ENCODE measurements around the gene PHF21B.
A peak's percentile ranks its signal among the peaks of the same experiment; 100 is the strongest.

The PHF21B gene

DNA sequence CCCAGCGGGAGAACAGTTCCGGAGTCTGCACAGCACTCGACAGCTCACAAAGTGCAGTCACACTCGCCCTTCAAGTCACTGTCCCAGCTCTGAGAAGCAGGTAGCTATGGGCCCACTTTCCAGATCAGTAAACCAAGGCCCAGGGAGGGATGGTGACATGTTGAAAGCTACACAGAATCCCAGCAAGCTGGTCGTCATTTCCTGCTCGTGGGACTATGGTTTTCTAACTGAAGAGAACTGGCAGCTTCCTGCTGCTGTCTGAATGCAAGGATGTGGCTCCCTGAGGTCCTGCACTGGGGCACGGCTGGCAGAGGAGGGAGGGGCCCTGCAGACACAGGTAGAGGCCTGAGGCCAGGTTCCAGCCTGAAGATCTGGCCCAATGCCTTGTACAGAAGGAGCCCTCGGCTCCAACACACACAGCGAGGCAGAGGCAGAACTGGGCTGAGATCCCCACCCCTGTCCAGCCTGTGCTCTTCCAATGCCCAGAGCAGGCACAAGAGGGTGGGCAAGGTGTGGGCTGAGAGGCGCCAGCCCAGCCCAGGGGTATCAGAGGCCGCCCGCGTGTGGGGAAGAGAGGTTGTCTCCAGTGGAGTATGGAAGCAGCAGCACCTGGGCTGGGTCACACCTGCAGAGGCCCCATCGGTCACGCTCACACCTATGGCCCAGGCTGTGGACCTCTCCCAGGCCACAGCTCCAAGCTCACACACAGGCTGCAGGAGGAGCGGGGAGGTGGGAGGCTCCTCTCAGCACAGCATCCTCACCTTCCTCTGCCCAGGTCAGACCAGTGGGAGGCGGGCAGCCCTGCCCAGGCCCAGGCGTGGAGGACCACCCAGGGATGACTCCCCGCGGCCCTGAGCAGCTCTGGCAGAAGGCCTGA is 119.2 kb downstream of the PHF21B start:
- DNase-seq = no peak

DNA sequence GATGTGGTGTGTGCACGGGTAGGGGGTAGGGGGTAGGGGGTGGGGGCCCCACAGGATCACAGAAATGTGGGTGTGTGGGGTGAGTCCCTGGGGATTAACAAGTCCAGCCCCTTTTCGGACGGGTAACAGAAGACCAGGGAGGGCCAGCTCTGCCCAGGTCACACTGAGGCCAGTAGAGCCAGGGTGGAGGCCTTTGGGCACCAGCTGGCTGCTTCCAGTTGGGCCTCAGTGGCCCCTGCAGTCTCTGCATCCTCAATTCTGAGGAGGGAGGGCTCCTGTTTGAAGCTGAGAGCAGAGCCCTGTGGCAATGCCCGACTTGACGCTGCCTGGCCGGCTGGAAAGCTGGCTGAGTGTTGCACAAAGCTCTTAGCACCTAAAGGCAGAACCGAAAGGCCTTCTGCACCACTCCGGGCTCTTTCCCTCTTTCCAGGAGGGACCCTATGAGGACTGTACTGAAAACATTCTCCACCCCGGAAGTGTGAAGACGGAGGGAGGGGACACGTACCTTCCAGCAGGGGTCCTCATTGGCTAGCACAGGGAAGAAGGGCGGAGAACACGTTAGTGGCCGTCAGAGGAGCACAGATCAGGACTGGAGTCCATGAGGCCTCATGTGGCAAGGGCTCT is 120.4 kb downstream of the PHF21B start:
- peak; percentile 9 for DNase-seq

DNA sequence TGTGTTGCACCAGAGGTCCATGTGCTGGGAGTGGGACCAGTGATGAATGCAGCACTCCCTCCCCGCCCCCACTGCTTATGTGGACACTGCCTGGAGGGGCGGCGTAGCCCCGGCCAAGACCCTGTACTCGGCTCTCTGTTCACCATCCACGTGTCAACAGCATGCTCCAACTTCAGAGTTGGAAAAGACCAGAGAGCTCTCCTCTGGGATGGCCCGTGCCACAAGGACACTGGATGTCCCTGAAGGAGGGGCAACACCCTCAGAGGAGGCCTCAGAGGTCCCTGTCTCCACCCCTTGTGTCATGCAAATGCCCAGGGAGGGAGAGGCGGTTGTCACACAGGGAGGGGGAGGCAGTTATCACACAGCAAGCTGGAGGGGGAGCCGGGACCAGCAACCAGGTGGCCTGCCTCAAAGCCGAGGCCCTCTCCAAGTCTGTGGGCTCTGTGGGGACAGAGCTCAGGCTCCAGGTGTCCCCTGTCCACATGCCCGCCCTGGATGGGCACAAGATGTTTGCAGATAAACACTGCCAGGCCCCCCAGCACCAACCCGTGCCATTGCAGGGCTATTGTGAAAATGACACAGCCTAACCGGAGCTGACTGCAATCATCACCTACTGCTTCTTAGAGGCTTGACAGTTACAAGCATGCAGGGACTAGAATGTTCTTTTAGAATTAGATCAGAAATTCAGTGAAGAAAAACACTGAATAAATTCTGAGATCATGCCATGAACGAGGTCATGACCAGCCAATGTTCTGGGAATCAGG is 121.1 kb downstream of the PHF21B start:
- DNase-seq = no peak

GRCh38 chr22:44887941-44888366 is 121.9 kb downstream of the PHF21B start:
- no peak for DNase-seq

GRCh38 chr22:44885806-44886360 is 123.9 kb downstream of the PHF21B start:
- DNase-seq = no peak

DNA sequence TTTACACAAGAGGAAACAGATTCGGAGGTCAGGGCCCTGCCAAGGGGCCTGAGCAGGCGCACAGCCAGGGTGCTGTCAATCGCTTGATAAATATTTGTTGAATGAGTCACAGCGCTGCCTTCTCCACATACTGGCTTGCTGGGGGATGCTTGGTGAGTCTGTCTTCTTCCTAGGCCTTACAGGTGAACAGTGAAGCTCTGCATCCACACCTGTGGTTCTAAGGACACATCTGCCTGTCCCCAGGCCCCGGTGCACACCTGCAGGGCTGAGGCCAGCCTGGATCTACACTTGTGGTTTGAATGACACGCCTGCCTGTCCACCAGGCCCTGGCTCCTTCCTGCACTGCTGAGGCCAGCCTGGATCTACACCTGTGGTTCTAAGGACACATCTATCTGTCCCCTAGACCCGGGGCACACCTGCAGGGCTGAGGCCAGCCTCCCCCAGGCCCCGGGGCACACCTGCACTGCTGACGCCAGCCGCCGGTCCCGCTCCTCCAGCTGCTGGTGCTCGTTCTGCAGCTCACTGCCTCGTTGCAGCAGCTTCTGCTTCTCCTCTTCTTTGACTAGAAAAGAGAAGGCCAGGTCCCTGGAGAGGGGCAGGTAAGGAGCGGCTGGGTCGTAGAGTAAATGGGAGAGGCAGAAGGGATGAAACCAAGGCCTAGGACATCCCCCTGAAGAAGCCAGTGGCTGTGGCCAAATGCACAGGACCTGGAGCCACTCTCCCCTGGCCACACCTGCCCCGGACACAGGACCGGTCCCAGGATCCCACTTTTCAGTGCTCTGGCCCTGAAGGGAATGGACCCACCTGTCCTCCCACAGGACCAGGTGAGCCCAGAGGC is 124.6 kb downstream of the PHF21B start:
- no peak for DNase-seq

- no peak for DNase-seq
These were observed 125.2 kb downstream of the PHF21B start for GRCh38 chr22:44884562-44884961.

- DNase-seq = no peak
These were observed 126.8 kb downstream of the PHF21B start for GRCh38 chr22:44883011-44883421.

DNA sequence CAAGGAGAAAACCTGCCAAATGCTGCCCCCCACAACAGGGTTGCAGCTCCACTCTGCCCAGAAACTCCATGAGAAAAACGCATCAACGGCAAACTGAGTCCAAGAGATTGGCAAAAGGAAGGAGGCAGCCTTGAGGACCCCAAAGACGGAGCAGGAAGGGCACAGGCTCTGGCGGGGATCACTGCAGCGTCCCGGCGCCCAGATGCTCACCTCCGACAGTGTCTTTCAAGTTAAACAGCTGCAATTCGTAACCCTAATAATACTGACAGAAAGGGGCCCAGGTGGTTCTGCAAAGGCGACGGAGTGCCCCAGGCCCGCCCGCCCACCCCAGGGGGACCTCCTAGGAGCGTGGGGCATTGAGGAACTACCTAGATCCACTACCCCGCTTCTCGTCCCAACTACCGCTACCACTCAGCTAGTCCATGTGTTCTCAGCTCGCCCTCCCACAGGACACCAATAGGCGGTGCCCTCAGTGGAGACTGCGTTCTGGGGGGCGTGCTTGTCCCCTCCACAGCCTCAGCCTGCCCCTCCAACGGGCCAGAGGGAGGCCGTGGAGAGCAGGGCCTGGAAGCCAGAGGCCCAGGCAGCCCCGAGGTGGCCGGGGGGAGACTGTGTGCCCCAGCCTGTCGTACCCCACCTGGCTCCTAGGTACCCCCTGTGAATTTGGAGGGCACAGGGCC is 127.4 kb downstream of the PHF21B start:
- no peak for DNase-seq

DNA sequence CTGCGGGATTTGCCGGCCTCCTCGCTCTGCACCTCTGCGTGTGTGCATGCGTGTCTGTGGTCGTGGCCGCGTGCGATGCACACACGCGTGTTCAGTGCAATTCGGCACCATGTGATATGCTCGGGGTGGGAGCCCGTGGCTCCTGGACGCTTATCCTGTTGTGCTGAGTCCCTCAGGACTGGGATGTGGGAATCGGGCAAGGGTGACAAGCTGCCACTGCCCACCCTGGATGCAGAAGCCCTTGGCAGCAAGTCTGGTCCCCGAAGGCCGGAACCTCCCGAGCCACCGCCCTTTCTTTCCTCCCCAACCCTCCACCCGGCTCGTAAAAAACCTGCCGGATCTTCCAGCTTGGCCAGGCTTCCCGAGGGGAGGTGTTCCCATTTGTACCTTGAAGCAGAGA is 128.2 kb downstream of the PHF21B start:
- DNase-seq = no peak

DNA sequence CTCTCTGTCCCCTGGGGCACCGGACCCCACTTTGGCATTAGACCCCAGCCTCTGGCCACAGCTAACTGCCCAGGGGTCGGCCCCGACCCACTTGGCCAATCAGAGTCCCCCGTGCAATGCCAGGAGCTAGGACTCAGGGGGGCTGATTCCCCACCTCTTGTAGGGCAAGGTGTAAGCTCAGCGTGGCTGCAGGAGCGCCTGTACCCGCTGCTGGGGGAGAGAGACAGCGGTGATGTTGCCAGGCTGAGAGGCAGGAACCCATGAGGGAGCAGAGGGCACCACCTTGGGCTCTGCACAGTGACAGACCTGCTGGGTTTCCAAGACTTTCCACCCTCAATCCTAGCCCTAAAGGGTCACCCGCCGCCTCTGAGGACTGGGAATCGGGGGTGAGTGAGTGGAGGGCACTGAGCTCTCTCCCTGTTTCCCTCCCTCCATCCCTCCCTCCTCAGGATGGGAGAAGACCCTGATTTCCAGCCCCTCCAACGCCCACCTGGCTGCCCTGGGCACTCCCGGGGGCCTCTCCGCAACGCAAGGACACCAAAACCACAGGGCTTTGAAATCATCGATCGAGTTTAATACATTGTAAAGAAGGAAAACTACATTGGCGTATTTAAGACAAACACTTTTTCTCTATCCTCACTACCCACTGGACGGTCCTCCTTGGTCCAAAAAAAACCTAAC is 129.1 kb downstream of the PHF21B start:
- no peak for DNase-seq

DNA sequence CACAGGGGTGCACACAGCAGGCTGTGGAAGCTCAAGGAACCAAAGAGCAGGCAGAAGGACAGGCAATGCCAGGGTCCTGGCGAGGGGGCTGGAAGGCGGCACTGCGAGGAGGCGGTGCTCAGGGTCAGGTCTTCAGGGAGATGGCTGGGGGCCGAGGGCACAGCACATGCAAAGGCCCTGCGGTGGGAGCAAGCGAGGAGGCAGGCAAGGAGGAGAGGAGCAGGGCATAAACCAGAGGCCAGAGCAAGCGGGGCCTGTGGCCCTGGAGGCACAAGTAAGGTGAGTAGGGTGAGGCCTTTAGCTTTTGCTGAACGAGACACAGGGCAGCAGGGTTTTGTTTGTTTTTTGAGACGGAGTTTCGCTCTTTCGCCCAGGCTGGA is 130.5 kb downstream of the PHF21B start:
- DNase-seq = no peak

- no peak for DNase-seq
These were observed 131.1 kb downstream of the PHF21B start for GRCh38 chr22:44878483-44879300.

DNA sequence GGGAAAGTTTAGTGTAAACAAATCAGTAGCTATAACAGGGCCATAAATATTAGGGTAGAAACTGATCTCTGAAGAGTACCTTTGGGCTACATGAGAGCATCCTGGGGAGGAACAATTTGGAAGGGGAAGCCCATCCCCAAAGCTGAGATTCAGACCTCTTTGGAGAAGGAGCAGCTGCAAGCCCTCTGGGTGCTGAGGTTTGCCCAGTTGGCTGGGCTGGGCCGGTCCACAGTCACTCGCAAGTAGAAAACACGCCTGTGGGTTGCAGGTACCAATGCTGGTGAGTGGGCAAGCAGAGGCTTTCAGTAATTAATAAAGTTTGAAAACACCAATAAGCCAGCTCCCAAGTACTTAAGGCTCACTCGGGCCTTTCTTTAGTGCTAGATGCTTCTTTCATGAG is 132.9 kb downstream of the PHF21B start:
- DNase-seq = no peak

DNA sequence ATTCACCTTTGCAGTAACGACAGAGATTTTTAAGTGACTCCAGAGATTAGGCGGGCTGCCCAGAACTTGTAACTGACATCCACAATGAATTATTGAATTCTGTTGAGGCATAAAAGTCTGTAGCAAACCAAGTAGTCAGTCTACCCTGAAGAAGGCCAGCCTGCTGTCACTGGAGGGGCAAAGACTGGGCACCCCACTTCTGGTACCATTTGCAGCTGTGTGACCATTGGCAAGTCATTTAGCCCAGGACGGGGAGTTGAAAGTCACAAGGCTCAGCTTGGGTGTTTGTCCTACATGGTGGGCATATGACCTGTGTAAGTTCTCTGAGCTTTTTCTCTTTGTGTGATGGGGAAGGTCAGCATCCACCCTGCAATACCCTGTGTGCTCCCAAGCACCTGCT is 138.0 kb downstream of the PHF21B start:
- no peak for DNase-seq

- peak; percentile 22 for DNase-seq
These were observed 139.8 kb downstream of the PHF21B start for GRCh38 chr22:44870021-44870420.

DNA sequence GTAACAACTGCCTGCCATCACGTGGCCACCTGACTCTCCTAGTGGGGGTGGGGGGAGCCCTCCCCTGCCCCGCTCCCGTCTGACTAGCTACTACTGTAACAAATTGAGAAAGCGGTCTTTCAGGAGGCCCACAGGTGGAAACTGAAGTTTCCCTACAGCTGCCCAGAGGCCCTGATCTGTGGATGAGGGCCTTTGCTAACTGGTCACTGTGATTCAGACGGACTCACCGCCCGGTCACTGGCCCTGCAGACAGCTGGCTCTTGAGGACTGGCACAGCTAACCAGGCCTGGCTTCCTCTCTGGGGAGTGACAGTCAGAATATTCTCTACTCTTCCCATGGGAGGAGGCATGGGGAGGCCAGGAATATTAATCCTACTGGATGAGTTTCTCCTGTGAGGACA is 140.6 kb downstream of the PHF21B start:
- DNase-seq = no peak

- DNase-seq = no peak
These were observed 144.4 kb downstream of the PHF21B start for GRCh38 chr22:44865193-44866057.

All from fibroblast of skin of right biceps (primary cell).